OCI-LY7 (cell line): ENCODE measurements around the gene GJA1.
A peak's percentile ranks its signal among the peaks of the same experiment; 100 is the strongest.

ENCODE experiments used
- CTCF ChIP-seq: fragments of 200-600 bp; sonication (generic); conservative IDR thresholded peaks from 2 replicates; pipeline ENCODE4 v1.5.1; 2014; ENCODE audit warnings: mild to moderate bottlenecking, antibody characterized with exemption, low read length, moderate library complexity, mixed read lengths
- EZH2phosphoT487 ChIP-seq: fragments of 200-600 bp; sonication (generic); IDR thresholded peaks from 2 replicates; pipeline ENCODE4 v1.6.1; 2018; ENCODE audit warnings: low read depth, borderline replicate concordance, mild to moderate bottlenecking, mixed run types, antibody characterized with exemption, low read length, moderate library complexity, mixed read lengths

- TF ChIP-seq CTCF (peak; percentile 48), EZH2phosphoT487 (no peak)
These were observed 4.7 kb upstream of the GJA1 start for GRCh38 chr6:121430514-121431460.
